GM12873 (cell line): Measurements from ENCODE around the gene RFC5.

ENCODE experiments used
- CTCF ChIP-seq: IDR thresholded peaks from 2 replicates; pipeline ENCODE4 v1.5.1; 2012; ENCODE audit warnings: low read depth, mild to moderate bottlenecking, moderate library complexity, low read length, control low read depth; ENCODE audit not compliant: insufficient read depth; ENCODE audit errors: missing control alignments

Gene RFC5

GRCh38 chr12:118042091-118042490 lies 25.6 kb downstream of the RFC5 start:
- TF ChIP-seq CTCF, result no peak

- no peak for TF ChIP-seq CTCF
Observed at GRCh38 chr12:118044075-118044474, 27.6 kb downstream of the RFC5 start.

DNA sequence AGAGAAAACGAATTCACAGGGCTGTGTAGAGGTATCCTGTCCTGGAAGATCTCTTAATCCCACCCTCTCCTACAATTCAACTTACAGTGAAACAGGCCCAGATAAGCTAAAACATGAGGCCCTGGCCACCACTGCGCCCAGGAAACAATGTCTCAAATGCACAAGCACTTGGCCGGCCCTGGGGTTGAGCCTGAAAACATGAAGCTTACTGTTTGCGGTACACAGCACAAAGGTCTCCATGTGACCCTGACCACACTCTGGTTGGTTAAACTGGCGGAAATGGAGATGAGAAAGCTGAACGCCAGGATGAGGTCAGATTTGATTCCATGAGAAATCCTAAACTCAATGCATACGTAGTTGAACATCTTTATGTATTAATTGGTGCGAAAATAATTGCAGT lies 28.1 kb downstream of the RFC5 start:
- TF ChIP-seq CTCF, result no peak

GRCh38 chr12:118046430-118046829 lies 29.9 kb downstream of the RFC5 start:
- TF ChIP-seq CTCF, result no peak

- no peak for TF ChIP-seq CTCF
Observed at GRCh38 chr12:118050972-118051910, 34.7 kb downstream of the RFC5 start.

GRCh38 chr12:118052324-118053070 lies 36.0 kb downstream of the RFC5 start:
- TF ChIP-seq CTCF, result no peak
